Fibroblast of lung (primary cell): ENCODE data around the gene TGFBR3L. TPM values are rescaled to one million over a fixed set of nuclear protein-coding genes. Genes with fewer than 3 reads are reported as not detected.

Experiments
- DNase-seq, 2 donors: peaks; one replicate each; pipeline versions ENCODE4 v3.0.0 to v3.0.0-alpha.2; 2010; ENCODE audit warnings: low read depth in 2 of 2
- H2AFZ ChIP-seq: 2 replicates; pipeline ENCODE4 v1.5.1; 2012; ENCODE audit warnings: low read length, control low read depth, inconsistent platforms
- H3K27ac ChIP-seq: 2 replicates; pipeline ENCODE4 v1.5.1; 2011; ENCODE audit warnings: low read length, control low read depth; ENCODE audit not compliant: insufficient read depth
- H3K27me3 ChIP-seq: 2 replicates; pipeline ENCODE4 v1.5.1; 2011; ENCODE audit warnings: mild to moderate bottlenecking, low read length; ENCODE audit not compliant: control insufficient read depth, insufficient read depth
- H3K36me3 ChIP-seq: 2 replicates; pipeline ENCODE4 v1.5.1; 2011; ENCODE audit warnings: low read length; ENCODE audit not compliant: control insufficient read depth, insufficient read depth
- H3K4me1 ChIP-seq: 2 replicates; pipeline ENCODE4 v1.5.1; 2011; ENCODE audit warnings: low read length; ENCODE audit not compliant: control insufficient read depth, insufficient read depth; ENCODE audit errors: extremely low read depth
- H3K4me2 ChIP-seq: 2 replicates; pipeline ENCODE4 v1.5.1; 2011; ENCODE audit warnings: low read length, control low read depth; ENCODE audit not compliant: insufficient read depth; ENCODE audit errors: extremely low read depth
- H3K4me3 ChIP-seq, 4 experiments: fragments of 200-600 bp in 1 of 4; sonication (generic) in 1 of 4; replicated peaks in 1 of 4; 2 replicates each; pipeline ENCODE4 v1.5.1; 2011 to 2016; ENCODE audit warnings: low read length in 4 of 4, low read depth in 3 of 4, mild to moderate bottlenecking in 3 of 4, control low read depth in 2 of 4, inconsistent platforms in 1 of 4, mixed read lengths in 1 of 4; ENCODE audit not compliant: insufficient read depth in 1 of 4; ENCODE audit errors: control extremely low read depth in 1 of 4
- H3K79me2 ChIP-seq: 2 replicates; pipeline ENCODE4 v1.5.1; 2012; ENCODE audit warnings: mild to moderate bottlenecking, low read length, inconsistent platforms; ENCODE audit not compliant: control insufficient read depth, insufficient read depth
- H3K9ac ChIP-seq: 2 replicates; pipeline ENCODE4 v1.5.1; 2011; ENCODE audit warnings: mild to moderate bottlenecking, low read length, control low read depth; ENCODE audit not compliant: insufficient read depth
- H3K9me3 ChIP-seq: 2 replicates; pipeline ENCODE4 v1.5.1; 2012; ENCODE audit warnings: low read depth, low read length; ENCODE audit not compliant: control insufficient read depth, insufficient read depth
- H4K20me1 ChIP-seq: 2 replicates; pipeline ENCODE4 v1.5.1; 2011; ENCODE audit warnings: low read length; ENCODE audit not compliant: control insufficient read depth, insufficient read depth; ENCODE audit errors: extremely low read depth
- CTCF ChIP-seq, 2 donors: IDR thresholded peaks in 1 of 2; conservative IDR thresholded peaks in 1 of 2; 1 replicate in 1 of 2; 2 replicates in 1 of 2; pipeline ENCODE4 v1.5.1; 2011 to 2012; ENCODE audit warnings: low read length in 2 of 2, control low read depth in 1 of 2, inconsistent platforms in 1 of 2, low read depth in 1 of 2, mild to moderate bottlenecking in 1 of 2
- EZH2 ChIP-seq: IDR thresholded peaks from 2 replicates; pipeline ENCODE4 v1.5.1; 2012; ENCODE audit warnings: low read length, control low read depth, mild to moderate bottlenecking; ENCODE audit errors: missing control alignments
- polyA plus RNA-seq, 2 donors: library from polyadenylated mRNA; depleted of rRNA in 1 of 2; stranded (reverse) in 1 of 2; unstranded in 1 of 2; fragments of >200 nt; gene quantifications; 2 replicates each; pipeline ENCODE4 v1.2.1, GENCODE V29; 2011 to 2012; ENCODE audit warnings: missing spikeins in 1 of 2
- total RNA-seq: library from RNA; depleted of rRNA; stranded (reverse); fragments of >200 nt; gene quantifications from 2 replicates; pipeline ENCODE4 v1.2.1, GENCODE V29; 2014

The TGFBR3L gene
- total and polyA plus RNA-seq, 2 donors (not counting 1 experiment from before 2014, with no cell fraction given), result 1.3 TPM; not detected in 1

- Histone ChIP-seq H4K20me1 (no peaks in the 10 kb centered on the region), H3K9me3 (no peaks in the 10 kb centered on the region), H3K36me3 (no peaks in the 10 kb centered on the region), H3K4me3 (peak overlapping the region; percentile 32 to 53 (median 42)), H3K27me3 (peaks cover 17% of the 10 kb centered on the region), H2AFZ (peak overlapping the region; percentile 90), H3K27ac (peak overlapping the region; percentile 16), H3K4me1 (peaks cover 7% of the 10 kb centered on the region), H3K79me2 (no peaks in the 10 kb centered on the region), H3K9ac (peak overlapping the region; percentile 4), H3K4me2 (peak overlapping the region; percentile 40)
- TF ChIP-seq EZH2 (no peak), CTCF (conservative IDR thresholded peaks at IDR 0.05 in 1 of 2, IDR thresholded peaks at IDR 0.05 in 1 of 2; ENCODE audit: low read depth in 1 of 2, low read length in 2 of 2) (no peak)
- peak; percentile 85 to 92 for DNase-seq
Measured at GRCh38 chr19:7871437-7872305, 43.0 kb upstream of the TGFBR3L start.

DNA sequence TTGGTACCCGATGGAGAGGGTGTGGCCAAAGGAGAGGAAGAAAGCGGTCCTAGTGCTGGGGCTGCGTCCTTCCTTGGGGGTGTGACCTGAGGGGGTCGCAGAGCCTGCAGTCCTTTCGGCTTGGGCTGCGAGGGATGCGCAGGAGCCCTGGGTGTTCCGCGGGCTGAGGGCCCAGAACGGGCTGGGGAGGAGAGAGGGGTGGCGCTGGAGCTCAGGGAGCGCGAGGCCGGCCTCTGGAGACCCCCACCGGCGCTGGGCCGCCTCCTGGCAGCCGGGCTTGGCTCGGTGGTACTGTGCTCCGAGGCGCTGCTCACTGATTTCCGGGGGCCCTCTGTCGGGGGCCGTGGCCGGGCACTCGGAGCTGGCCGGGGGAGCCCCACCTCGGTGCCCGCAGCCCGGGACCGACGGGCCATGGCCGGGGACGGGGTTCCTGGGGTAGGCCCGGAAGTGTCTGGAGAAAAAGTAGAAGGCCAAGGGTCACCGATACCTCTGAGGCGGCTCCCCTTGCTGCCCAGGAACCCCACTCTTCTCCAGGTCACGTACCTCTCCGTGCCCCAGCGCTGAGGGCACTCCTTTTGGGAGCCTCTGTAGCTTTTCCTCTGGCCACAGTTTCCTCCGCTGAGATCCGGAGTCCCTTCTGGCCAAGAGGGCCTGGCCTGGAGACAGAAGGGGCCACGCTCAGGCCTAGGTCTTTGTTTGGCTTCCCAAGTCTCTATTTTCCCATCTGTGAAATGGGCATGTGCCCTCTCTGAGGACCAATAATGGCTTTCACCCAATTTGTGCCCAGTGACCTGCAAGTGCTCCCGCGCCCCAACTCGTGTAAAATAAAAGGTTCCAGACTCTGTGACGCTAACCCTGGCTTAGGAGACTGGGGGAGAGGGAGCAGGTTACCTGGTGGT is 42.1 kb upstream of the TGFBR3L start:
- H3K4me2 ChIP-seq, result peak overlapping the region; percentile 10

More for the DNA sequence above, 42.1 kb upstream of the TGFBR3L start:
- H3K27ac ChIP-seq, result no peak overlapping the region
- no peaks in the 10 kb centered on the region for H4K20me1 ChIP-seq
- H2AFZ ChIP-seq, result no peak overlapping the region
- no peak for DNase-seq
- no peaks in the 10 kb centered on the region for H3K79me2 ChIP-seq
- no peak for TF ChIP-seq CTCF (conservative IDR thresholded peaks at IDR 0.05 in 1 of 2, IDR thresholded peaks at IDR 0.05 in 1 of 2; ENCODE audit: low read depth in 1 of 2, low read length in 2 of 2)
- no peak for TF ChIP-seq EZH2
- H3K27me3 ChIP-seq, result peaks cover 17% of the 10 kb centered on the region
- no peak overlapping the region for H3K9ac ChIP-seq
- H3K36me3 ChIP-seq, result no peaks in the 10 kb centered on the region
- no peak overlapping the region for H3K4me3 ChIP-seq
- H3K4me1 ChIP-seq, result peaks cover 7% of the 10 kb centered on the region
- no peaks in the 10 kb centered on the region for H3K9me3 ChIP-seq
